ENCODE results near the gene WDR37.

- no peak for TF ChIP-seq CTCF (IDR thresholded peaks at IDR 0.05)
- no peak for TF ChIP-seq ZFX (IDR thresholded peaks at IDR 0.05; ENCODE audit: borderline replicate concordance)
Observed at GRCh38 chr10:1095498-1095897, 39.3 kb downstream of the WDR37 start.
